Measurements from ENCODE around the gene SPTSSB. TPM values are rescaled to one million over a fixed set of nuclear protein-coding genes. Genes with fewer than 3 reads are reported as not detected.

SPTSSB gene
- total RNA-seq, 4 donors from 2014 or later = 0.41 to 0.48 TPM; not detected in 2

DNA sequence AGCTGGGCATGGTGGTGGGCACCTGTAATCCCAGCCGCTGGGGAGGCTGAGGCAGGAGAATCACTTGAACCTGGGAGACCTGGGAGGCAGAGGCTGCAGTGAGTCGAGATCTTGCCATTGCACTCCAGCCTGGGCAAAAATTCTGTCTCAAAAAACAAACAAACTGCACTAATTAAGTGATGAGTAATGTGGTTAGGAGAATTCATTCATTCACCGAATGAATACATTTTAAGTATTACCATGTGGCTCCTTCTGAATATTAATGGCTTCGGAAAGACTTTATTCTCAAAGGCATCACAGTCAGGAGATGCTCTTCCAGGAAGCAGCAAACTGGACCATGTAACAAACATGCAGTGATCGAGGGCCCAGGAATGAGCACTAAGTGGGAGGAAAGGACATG is 23.6 kb downstream of the SPTSSB start:
- no peaks in the 10 kb centered on the region for H3K9me3 ChIP-seq
- H3K4me3 ChIP-seq = no peak overlapping the region
- H3K27ac ChIP-seq = no peak overlapping the region
- DNase-seq = no peak
- in situ Hi-C loops (cut with MboI; ENCODE audit: low pct_ligation_motif_present in 1 of 4, low pct_unique_long_range_greater_than_20kb in 1 of 4, low sequenced_read_pairs in 3 of 4) = no loop called here
- no peaks in the 10 kb centered on the region for H3K27me3 ChIP-seq
- intact Hi-C loops (cut with DNase I; ENCODE audit: low total_unique reads) = no loop called here
- no peaks in the 10 kb centered on the region for H3K36me3 ChIP-seq
- TF ChIP-seq, protein P1, sequence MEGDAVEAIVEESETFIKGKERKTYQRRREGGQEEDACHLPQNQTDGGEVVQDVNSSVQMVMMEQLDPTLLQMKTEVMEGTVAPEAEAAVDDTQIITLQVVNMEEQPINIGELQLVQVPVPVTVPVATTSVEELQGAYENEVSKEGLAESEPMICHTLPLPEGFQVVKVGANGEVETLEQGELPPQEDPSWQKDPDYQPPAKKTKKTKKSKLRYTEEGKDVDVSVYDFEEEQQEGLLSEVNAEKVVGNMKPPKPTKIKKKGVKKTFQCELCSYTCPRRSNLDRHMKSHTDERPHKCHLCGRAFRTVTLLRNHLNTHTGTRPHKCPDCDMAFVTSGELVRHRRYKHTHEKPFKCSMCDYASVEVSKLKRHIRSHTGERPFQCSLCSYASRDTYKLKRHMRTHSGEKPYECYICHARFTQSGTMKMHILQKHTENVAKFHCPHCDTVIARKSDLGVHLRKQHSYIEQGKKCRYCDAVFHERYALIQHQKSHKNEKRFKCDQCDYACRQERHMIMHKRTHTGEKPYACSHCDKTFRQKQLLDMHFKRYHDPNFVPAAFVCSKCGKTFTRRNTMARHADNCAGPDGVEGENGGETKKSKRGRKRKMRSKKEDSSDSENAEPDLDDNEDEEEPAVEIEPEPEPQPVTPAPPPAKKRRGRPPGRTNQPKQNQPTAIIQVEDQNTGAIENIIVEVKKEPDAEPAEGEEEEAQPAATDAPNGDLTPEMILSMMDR (IDR thresholded peaks at IDR 0.05) = no peak
- TF ChIP-seq POLR2AphosphoS5 (IDR thresholded peaks at IDR 0.05) (no peak), POLR2A (IDR thresholded peaks at IDR 0.05) (no peak), EP300 (IDR thresholded peaks at IDR 0.05; ENCODE audit: low read depth) (no peak)
- WGBS, 2 donors (ENCODE audit: low coverage in 1 of 2) = 78 to 86% methylated on average over 3 to 5 of the region's 5 CpGs
- no peaks in the 10 kb centered on the region for H3K4me1 ChIP-seq

DNA sequence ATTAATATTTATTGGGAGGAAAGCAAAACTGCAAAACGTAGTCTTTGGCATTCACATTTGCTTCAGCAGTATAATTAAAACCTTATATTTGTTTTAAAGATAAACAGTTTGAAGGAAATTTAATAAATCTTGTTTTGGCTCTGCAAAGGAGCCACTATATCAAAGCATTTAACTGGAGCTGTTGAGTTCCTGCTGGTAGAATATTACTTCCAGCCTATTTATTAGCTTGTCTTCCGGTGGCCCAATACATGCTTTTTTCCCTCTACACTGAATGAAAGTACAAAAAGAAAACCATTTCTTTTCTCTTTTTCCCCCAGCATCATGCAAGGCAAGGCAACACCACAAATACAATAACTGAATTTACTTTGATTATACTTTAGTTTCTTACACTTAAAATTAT is 26.3 kb downstream of the SPTSSB start:
- intact Hi-C loops (cut with DNase I; ENCODE audit: low total_unique reads) = no loop called here
- H3K4me3 ChIP-seq = no peak overlapping the region

DNA sequence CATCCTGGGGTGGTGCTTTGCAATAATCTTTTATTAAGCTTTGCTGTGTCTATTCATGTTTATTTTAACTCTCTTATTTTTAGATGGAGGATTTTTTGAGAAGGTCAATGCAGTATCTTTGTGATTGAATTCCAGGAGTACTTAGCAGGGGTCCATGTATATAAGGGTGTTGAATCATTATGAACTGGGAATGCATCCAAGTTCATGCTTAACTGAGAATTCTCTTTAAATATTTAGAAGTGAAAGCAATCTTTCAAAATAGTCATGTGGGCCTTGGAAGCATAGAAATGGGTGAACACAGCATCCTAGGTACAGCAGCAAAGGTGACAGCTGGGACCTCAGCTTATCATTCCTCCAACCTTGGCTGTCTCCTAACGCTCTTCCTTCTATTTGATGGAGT is 27.3 kb downstream of the SPTSSB start:
- Histone ChIP-seq H3K4me1 (no peaks in the 10 kb centered on the region), H3K4me3 (no peak overlapping the region), H3K9me3 (no peaks in the 10 kb centered on the region), H3K27ac (no peak overlapping the region), H3K36me3 (no peaks in the 10 kb centered on the region), H3K27me3 (no peaks in the 10 kb centered on the region)
- DNase-seq = no peak
- WGBS, 2 donors (ENCODE audit: low coverage in 1 of 2) = 75 to 87% methylated on average over 1 of the region's 1 CpG
- TF ChIP-seq, protein P1 (IDR thresholded peaks at IDR 0.05) = no peak
- no peak for TF ChIP-seq POLR2A (IDR thresholded peaks at IDR 0.05)
- in situ Hi-C loops (cut with MboI; ENCODE audit: low pct_ligation_motif_present in 1 of 4, low pct_unique_long_range_greater_than_20kb in 1 of 4, low sequenced_read_pairs in 3 of 4) (no loop called here), intact Hi-C loops (cut with DNase I; ENCODE audit: low total_unique reads) (no loop called here)

More for the DNA sequence above, 26.3 kb downstream of the SPTSSB start:
- WGBS, 2 donors (ENCODE audit: low coverage in 1 of 2) = 52 to 57% methylated on average over 2 of the region's 2 CpGs
- Histone ChIP-seq H3K36me3 (no peaks in the 10 kb centered on the region), H3K27me3 (no peaks in the 10 kb centered on the region), H3K27ac (no peak overlapping the region), H3K9me3 (no peaks in the 10 kb centered on the region), H3K4me1 (no peaks in the 10 kb centered on the region)
- in situ Hi-C loops (cut with MboI; ENCODE audit: low pct_ligation_motif_present in 1 of 4, low pct_unique_long_range_greater_than_20kb in 1 of 4, low sequenced_read_pairs in 3 of 4) = no loop called here
- TF ChIP-seq POLR2AphosphoS5 (IDR thresholded peaks at IDR 0.05) (no peak), EP300 (IDR thresholded peaks at IDR 0.05; ENCODE audit: low read depth) (no peak), POLR2A (IDR thresholded peaks at IDR 0.05) (no peak)
- TF ChIP-seq, protein P1 (IDR thresholded peaks at IDR 0.05) = no peak
- no peak for DNase-seq

DNA sequence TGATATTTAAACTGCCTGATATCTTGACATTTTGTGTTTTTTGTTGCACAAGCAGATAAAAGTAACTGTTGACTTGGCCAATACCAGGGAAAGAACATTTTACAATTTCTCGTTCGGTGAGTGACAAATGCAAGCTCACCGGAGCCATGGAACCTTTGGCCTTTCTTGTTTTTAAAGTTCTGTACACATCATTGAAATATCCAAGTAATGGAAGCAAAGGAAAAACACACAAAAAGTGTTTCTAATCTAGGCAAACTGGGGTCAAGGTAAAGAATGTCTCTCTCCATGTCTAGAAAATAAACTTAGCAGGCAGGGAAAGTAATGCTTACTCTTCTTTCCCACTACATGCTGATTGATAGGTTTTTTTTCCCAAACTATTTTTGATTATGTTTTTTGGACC is 27.8 kb downstream of the SPTSSB start:
- Histone ChIP-seq H3K9me3 (no peaks in the 10 kb centered on the region), H3K27me3 (no peaks in the 10 kb centered on the region), H3K36me3 (no peaks in the 10 kb centered on the region), H3K4me3 (no peak overlapping the region), H3K4me1 (no peaks in the 10 kb centered on the region), H3K27ac (no peak overlapping the region)
- DNase-seq = no peak
- intact Hi-C loops (cut with DNase I; ENCODE audit: low total_unique reads) = no loop called here
- TF ChIP-seq EP300 (IDR thresholded peaks at IDR 0.05; ENCODE audit: low read depth) = no peak
- TF ChIP-seq, protein P1 (IDR thresholded peaks at IDR 0.05) = no peak
- no peak for TF ChIP-seq POLR2A (IDR thresholded peaks at IDR 0.05)
- TF ChIP-seq POLR2AphosphoS5 (IDR thresholded peaks at IDR 0.05) = no peak
- in situ Hi-C loops (cut with MboI; ENCODE audit: low pct_ligation_motif_present in 1 of 4, low pct_unique_long_range_greater_than_20kb in 1 of 4, low sequenced_read_pairs in 3 of 4) = no loop called here
- 83 to 88% methylated on average over 3 of the region's 3 CpGs for WGBS, 2 donors (ENCODE audit: low coverage in 1 of 2)

Measured in transverse colon (tissue), 4 donors.